IPS-11a (cell line): ENCODE data around the gene SPDYE3.

Experiments
- H3K4me3 ChIP-seq: one replicate; pipeline ENCODE4 v1.5.1; 2013; ENCODE audit warnings: low read depth, low read length, control low read depth

SPDYE3 gene

DNA sequence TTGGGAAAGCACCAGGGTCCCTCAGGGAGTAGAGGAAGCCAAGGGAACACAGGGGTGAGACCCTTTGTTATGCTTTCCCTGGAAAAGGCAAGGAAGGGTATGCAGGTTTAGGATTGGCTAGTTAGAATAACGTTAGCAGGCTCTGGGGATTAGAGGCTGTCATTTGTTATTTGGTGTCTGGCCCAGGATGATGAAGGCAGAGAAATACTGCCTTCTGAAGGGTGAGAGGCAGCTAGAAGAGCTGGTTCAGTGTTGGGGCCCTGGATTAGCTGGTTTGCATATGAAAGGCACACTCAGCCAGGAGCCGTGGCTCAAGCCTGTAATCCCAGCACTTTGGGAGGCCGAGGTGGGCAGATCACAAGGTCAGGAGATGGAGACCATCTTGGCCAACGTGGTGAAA lies 62.8 kb downstream of the SPDYE3 start:
- no peak overlapping the region for H3K4me3 ChIP-seq

DNA sequence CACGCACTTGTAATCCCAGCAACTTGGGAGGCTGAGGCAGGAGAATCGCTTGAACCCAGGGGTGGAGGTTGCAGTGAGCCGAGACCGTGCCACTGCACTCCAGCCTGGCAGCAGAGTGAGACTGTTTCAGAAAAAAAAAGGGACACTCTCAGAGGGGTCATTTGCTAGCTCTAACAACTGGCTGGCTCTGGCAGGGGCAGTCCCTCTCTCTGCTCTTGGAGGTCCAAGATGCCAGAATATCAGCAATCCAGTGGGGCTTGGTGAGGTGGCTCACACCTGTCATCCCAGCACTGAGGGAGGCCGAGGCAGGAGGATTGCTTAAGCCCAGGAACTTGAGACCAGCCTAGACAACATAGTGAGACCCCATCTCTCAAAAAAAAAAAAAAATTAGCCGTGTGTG lies 63.2 kb downstream of the SPDYE3 start:
- H3K4me3 ChIP-seq, result no peak overlapping the region

DNA sequence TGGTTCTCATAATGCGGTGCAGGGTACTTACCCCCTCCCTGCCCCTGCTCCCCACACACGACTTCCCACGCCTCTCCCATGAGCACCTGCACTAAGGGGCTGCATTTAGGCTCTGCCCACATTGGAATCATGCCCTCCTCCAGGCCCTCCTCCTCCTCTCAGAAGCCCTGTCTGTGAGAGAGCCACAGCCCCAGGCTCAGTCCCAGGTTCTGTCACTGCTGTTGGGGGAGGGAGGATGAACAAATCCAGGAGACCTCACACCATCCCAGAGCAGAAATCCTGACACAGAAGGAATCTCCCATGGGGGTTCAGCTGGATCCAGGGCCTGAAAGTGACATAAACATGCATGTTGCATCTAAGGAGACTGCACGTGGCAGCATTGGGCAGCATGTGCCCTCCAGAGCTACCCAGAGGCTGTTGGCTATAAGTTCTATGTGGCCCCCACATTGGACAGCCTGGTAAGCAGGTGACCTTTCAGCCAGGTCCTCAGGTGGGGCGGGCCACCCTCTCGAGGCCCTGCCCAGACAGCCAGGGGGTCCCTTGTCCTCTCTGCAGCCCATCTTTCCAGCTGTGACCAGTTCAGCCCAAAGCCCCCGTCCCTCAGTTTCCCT lies 64.2 kb downstream of the SPDYE3 start:
- H3K4me3 ChIP-seq, result no peak overlapping the region
